PFSK-1 (cell line): ENCODE results near the gene FKBP5.

Experiments used
- FOXP2 ChIP-seq: optimal IDR thresholded peaks from 2 replicates; pipeline ENCODE3; 2011; ENCODE audit warnings: borderline replicate concordance, control low read depth, inconsistent platforms; ENCODE audit not compliant: insufficient read depth; ENCODE audit errors: extremely low read length, extremely low read depth
- POLR2AphosphoS5 ChIP-seq: IDR thresholded peaks from 2 replicates; pipeline ENCODE4 v1.6.1; 2012; ENCODE audit warnings: low read depth, mild to moderate bottlenecking, control low read depth, low read length, moderate library complexity
- REST ChIP-seq, 2 experiments: IDR thresholded peaks; 2 replicates each; pipeline versions ENCODE4 v1.6.1 to v1.8.0; 2011 to 2012; ENCODE audit warnings: low read depth in 2 of 2, low read length in 2 of 2, control low read depth in 1 of 2, inconsistent platforms in 1 of 2, mild to moderate bottlenecking in 1 of 2, moderate library complexity in 1 of 2; ENCODE audit not compliant: insufficient read depth in 1 of 2
- SIN3A ChIP-seq: IDR thresholded peaks from 2 replicates; pipeline ENCODE4 v1.6.1; 2012; ENCODE audit warnings: mild to moderate bottlenecking, low read length, moderate library complexity, borderline replicate concordance; ENCODE audit not compliant: insufficient read depth
- TAF1 ChIP-seq: IDR thresholded peaks from 2 replicates; pipeline ENCODE4 v1.6.1; 2012; ENCODE audit warnings: low read length, control low read depth, borderline replicate concordance; ENCODE audit not compliant: insufficient read depth

Gene FKBP5

GRCh38 chr6:35683267-35683666 is 5.4 kb downstream of the FKBP5 start:
- TF ChIP-seq FOXP2, result no peak
- no peak for TF ChIP-seq SIN3A
- no peak for TF ChIP-seq REST (IDR thresholded peaks at IDR 0.05; ENCODE audit: insufficient read depth in 1 of 2, low read depth in 2 of 2, low read length in 2 of 2)
- TF ChIP-seq TAF1, result no peak
- no peak for TF ChIP-seq POLR2AphosphoS5

- no peak for TF ChIP-seq REST (IDR thresholded peaks at IDR 0.05; ENCODE audit: insufficient read depth in 1 of 2, low read depth in 2 of 2, low read length in 2 of 2)
These were observed 7.4 kb downstream of the FKBP5 start for GRCh38 chr6:35681298-35681697.

- TF ChIP-seq POLR2AphosphoS5 (no peak), SIN3A (no peak), TAF1 (no peak), FOXP2 (no peak), REST (IDR thresholded peaks at IDR 0.05; ENCODE audit: insufficient read depth in 1 of 2, low read depth in 2 of 2, low read length in 2 of 2) (no peak)
These were observed 9.3 kb downstream of the FKBP5 start for GRCh38 chr6:35679399-35679798.

GRCh38 chr6:35678814-35679213 is 9.9 kb downstream of the FKBP5 start:
- TF ChIP-seq FOXP2 (no peak), TAF1 (no peak), POLR2AphosphoS5 (no peak), SIN3A (no peak), REST (IDR thresholded peaks at IDR 0.05; ENCODE audit: insufficient read depth in 1 of 2, low read depth in 2 of 2, low read length in 2 of 2) (no peak)

GRCh38 chr6:35678021-35678654 is 10.6 kb downstream of the FKBP5 start:
- TF ChIP-seq TAF1 (no peak), REST (IDR thresholded peaks at IDR 0.05; ENCODE audit: insufficient read depth in 1 of 2, low read depth in 2 of 2, low read length in 2 of 2) (no peak), FOXP2 (no peak), SIN3A (no peak), POLR2AphosphoS5 (no peak)
